Measurements from ENCODE around the gene B3GNT5.
A peak's percentile ranks its signal among the peaks of the same experiment; 100 is the strongest.

Gene B3GNT5

GRCh38 chr3:183233966-183234365 is 19.1 kb upstream of the B3GNT5 start:
- no peak for DNase-seq

- DNase-seq: no peak
These were observed 14.0 kb upstream of the B3GNT5 start for GRCh38 chr3:183239046-183239445.

DNA sequence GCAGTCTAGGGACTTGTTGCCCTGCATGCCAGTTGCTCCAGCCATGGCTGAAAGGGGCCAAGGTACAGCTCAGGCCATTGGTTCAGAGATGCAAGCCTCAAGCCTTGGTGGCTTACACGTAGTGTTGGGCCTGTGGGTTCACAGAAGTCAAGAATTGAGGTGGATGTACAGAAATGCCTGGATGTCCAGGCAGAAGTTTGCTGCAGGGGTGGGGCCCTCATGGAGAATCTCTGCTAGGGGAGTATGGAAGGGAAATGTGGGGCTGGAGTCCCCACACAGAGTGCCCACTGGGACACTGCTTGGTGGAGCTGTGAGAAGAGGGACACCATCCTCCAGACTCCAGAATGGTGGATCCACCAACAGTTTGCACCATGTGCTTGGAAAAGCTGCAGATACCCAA is 10.6 kb upstream of the B3GNT5 start:
- DNase-seq: no peak

DNA sequence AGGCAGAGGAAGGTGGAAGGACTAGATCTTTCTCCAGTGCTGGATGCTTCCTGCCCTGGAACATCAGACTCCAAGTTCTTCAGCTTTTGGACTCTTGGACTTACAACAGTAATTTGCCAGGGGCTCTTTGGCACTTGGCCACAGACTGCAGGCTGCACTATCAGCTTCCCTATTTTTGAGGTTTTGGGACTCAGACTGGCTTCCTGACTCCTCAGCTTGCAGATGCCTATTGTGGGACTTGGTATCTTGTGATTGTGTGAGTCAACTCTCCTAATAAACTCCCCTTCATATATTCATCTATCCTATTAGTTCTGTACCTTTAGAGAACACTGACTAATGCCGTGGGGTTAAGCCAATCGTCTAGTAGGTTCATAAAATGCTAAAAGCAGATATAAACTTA is 8.8 kb upstream of the B3GNT5 start:
- DNase-seq: no peak

- DNase-seq: no peak
These were observed 8.0 kb upstream of the B3GNT5 start for GRCh38 chr3:183244981-183245476.

DNA sequence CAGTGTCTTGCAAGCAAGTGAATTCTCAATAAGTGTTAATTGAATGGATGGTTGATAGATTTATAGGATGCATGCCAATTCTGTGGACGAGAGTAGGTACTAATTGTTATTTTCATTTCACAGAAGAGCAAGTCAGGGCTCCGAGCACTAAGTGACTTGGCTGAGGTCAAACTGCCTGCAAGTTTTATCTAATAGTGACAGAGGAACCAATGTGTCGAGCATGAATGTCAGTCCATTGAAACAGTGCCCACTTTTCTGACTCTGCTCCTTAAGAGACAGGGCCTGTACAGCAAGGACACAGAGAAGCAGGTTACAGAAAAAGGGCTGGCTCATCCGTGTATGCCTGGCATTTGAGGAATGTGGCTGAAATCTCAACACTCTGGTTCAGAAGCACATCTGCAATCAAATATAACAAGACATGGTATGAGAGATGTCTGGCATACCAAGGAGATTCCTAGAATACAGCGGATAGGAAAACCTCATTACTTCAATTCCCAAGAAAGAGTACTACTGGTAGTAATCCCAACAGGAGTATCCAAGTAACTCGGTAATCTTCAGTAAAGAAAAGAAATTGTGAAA is 6.0 kb upstream of the B3GNT5 start:
- no peak for DNase-seq

DNA sequence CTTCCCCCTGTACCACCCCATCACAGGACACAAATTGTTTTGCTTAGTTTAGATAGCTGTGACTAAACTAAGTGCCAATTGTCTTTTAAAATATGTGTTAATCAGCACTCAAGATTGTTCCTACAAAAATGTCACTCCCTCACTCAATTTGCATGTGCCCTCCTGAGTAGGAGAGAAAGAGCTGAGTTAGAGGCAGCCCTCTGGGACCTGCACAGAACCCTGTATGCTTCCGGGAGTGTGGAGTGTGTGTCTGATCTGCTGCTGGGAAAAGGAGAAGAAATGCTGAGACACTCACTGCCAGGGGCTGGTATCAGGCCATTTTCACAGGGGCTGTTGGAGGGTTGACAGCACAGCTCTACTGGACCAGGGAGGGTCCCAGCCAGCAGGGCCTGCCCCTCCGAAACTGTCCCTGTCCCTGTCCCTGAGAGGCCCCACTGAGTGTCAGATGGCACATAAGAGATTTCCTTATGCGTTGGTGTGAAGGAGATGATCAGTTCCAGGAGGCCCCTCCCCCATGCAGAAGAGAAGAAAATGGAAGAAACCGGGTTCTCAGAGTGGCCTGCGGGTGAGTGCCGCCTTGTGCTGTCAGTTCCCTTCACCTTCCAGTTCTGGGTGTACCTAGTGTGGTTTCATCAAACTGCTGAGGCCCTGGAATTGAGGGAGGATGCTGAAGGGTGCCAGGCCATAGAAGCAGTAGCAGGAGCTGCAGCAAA is 3.9 kb upstream of the B3GNT5 start:
- DNase-seq: no peak

DNA sequence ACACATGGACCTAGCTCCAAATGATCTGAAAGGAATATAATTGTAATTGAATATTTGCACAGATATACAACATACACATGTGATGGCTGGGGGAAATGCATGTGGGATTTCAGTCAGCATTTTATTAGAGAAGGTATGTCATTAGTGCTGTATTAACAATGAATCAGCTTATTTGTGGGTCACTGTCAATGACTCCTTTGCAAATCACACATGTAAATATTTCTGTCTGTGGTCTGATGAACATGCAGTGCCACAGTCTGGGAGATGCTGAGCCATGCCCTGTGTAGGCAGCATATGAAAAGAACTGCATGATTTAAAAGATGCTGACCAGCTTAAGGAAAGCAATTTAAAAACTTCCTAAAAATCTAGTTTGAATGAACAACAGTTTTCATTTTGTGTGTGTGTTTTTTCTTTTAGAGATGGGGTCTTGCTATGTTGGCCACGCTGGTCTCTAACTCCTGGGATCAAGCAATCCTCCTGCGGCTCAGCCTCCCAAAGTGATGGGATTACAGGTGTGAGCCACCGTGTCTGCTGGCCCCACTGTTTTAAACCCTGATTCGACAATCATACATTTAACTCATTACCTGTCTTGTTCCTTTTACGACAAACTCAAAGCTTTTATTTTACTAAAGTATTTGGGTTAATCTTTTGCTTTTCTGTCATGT is 803 bp upstream of the B3GNT5 start:
- no peak for DNase-seq

DNA sequence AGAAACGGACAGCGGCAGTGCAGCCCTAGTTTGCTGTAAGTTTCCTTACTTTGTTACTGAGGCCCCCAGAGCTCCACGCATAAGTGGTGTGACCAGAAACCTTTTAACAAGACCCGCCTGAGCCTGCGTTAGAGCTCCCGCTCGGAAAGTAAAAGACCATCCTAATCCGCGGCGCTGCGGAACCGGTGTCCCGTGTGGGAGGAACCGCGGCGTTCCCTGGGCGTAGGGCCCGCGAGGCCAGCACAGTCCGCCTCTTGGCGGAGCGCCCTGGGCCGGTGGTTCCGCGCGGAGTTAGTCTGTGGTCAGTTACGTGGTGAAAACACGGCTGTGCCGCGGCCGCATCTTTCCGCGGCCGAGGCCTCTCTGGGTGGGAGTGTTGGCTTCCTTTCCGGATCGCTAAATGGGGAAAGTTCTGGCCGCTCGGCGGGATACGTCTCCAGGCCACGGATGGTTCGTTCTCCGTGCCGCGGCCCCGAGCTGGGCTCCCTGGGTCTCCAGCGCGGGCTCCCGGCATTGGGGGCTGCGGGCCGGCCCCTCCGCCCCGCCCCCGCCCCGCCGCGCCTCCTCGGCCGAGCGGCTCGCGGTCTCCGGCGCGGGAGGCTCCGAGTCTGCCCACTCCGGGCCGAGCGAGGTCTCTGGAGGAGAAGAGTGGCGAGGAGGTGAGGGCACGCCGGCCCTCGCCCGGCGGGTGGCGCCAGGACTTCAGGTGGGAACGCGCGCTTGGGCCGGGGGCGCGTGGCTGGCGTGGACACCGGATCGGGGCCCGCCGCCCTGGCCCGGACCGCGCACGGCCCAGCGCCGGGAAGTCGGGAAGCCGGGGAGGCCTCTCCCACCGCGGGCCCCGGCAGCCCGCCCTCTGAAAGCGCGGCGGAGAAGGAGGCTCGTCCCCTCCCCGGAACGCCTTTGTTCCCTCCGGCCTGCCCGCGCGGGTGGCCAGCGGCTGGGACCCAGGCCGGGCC is 754 bp downstream of the B3GNT5 start:
- peak; percentile 14 for DNase-seq

- no peak for DNase-seq
These were observed 1.7 kb downstream of the B3GNT5 start for GRCh38 chr3:183254487-183255347.

DNA sequence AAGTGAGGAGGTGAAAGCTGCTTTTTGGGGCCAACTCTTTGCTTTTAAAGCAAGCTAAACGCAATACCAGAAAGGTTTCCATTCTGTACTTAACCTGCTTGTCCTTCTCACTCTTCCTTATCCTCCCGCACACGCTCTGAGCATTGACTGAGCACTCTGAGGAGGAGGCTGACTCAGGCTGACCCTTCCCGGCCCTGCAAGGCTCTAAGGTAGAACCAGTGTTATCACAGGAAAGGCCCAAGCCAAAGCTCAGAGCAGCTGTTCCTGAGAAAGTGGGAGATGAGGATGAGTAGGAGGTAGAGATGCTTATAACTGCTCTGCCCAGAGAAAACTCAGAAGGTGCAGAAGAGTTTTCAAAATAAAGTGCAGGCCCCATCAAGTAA is 2.3 kb downstream of the B3GNT5 start:
- no peak for DNase-seq

GRCh38 chr3:183259087-183259486 is 6.0 kb downstream of the B3GNT5 start:
- DNase-seq: no peak

GRCh38 chr3:183259621-183260020 is 6.6 kb downstream of the B3GNT5 start:
- no peak for DNase-seq

- no peak for DNase-seq
These were observed 7.3 kb downstream of the B3GNT5 start for GRCh38 chr3:183260167-183260904.

- DNase-seq: no peak
These were observed 8.2 kb downstream of the B3GNT5 start for GRCh38 chr3:183261151-183261724.

DNA sequence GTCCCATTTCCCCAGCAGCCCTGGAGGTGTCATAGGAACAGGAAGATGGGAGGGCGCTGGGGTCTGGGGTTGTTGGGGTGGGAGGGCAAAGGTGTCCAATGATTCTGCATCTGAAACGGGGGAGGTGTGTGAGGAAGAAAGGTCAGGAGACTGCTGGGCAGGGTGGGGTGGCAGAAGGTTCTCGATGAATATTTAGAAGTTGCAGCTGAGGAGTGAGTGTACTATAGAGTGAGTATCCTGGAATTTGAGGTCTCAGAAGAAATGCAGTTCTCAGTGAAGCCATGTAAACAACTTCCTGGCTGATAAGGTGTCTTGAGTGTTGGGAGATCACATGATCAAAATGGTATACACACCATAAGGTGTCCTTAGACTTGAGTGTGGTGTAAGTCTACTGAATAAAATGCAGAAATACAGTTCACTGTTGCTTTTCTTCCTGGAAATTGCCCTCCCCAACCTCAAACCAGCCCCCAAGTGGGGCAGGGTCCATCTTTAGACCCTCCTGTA is 9.9 kb downstream of the B3GNT5 start:
- DNase-seq: no peak

DNA sequence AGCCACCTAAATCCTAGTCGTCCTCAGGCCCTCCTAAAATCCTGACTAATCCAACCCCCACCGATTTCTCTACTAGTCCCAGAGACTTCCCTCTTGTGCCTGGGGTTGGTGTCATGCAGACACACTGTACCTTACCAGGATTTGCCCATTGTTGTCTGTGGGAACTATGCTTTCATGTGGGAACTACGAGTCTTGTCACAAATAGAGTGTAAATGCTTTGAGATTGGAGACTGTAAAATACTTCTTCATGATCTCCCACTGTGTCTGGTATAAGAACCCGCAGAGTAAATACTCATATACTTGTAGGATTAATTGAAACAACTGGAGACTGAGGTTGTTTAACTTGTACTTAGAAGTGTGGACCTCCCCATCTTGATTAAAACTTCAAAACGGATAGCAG is 11.2 kb downstream of the B3GNT5 start:
- no peak for DNase-seq

- no peak for DNase-seq
These were observed 12.1 kb downstream of the B3GNT5 start for GRCh38 chr3:183265157-183265642.

GRCh38 chr3:183265834-183266417 is 12.9 kb downstream of the B3GNT5 start:
- no peak for DNase-seq

DNA sequence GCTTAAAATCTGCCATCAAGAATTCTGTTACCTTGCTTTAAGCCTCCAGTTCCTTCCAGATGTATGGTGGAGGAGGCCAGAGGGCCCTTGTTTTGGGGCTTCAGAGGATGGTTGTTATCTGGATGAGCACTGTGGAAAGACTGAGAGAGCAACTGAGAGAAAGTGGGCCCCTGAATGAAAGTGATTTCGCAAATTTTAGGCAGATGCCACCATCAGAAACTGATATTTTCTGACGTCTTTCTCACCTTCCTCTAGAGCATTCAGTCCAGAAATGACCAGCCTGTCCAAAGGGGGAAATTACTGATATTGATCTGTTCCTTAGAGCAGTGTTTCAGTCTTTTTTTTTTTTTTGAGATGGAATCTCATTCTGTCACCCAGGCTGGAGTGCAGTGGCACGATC is 13.4 kb downstream of the B3GNT5 start:
- DNase-seq: no peak
